ENCODE results near the gene CHMP6.

CHMP6 gene

DNA sequence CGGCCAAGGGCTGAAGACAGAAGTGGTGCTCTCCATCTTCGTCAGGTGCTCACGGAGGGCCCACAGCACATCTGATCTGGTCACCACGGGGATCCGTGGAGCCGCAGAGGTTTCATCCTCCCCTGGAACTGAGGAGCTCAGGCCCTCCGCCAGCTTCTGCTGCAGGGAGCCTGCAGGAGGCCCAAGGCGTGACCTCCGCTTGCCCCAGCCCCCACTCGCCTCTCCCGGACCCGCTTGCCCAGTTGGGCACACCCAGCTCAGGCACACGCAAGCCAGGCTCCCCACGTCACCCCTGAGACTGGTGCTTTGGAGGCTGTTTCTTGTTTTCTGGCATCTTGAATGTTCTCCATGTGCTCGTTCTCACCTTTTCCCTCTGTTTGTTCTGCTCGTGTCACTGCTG lies 39.4 kb upstream of the CHMP6 start:
- Mint-ChIP-seq H3K27ac (no peak overlapping the region), H3K4me1 (peaks cover 4% of the 10 kb centered on the region), H3K27me3 (no peaks in the 10 kb centered on the region), H3K36me3 (peaks cover 66% of the 10 kb centered on the region), H3K9me3 (no peaks in the 10 kb centered on the region), H3K4me3 (no peak overlapping the region)
- ATAC-seq = no peak

DNA sequence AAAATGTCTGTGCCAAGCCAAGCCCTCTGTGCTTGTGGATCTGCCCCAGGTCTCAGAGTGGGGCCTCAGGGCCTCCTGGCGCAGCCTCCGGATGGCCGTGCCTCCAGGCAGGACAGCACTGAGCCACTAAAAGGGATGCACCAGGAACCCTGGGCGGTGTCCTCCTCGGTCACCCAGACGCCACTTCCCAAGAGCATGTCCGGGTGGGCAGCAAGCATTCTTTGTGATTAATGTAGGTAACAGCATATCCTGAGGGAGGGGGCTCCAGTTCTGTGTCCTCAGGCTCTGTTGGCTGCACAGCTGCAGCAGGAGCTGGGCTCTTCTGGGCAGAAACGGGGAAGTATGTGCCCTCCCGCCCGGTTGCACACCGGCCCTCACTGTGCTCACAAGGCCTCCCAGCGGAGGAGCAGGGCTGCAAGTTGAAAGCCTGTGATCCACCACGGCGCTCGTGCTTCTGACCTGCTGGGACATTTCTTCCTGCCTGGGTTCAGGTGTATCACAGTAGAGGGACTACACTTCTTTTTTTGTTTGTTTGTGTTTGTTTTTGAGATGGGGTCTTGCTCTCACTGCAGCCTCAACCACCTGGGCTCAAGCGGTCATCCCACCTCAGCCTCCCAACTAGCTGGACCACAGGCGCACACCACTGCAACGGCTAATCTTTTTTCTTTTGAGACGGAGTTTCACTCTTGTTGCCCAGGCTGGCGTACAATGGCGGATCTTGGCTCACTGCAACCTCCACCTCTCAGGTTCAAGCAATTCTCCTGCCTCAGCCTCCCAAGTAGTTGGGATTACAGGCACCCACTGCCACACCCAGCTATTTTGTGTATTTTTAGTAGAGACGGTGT lies 37.9 kb upstream of the CHMP6 start:
- H3K27ac Mint-ChIP-seq = no peak overlapping the region

DNA sequence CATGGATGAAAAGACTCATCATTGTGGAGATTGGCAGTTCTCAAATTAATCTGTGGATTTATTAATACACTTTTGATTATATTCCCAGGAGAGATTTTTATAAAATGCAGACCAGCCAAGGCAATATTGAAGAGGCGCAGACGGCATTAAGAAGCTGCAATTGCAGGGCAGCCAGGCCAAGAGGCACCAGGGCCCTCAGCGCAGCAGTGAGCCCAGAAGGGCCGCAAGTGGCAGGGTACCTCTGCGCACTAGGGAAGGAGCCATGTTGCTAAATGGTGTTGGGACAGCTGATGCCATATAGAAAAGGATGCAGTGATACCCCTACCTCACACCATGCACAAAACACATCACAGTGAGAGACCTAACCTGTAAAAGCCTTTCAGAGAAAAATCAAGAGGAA lies 36.6 kb upstream of the CHMP6 start:
- H3K9me3 Mint-ChIP-seq = no peaks in the 10 kb centered on the region
- H3K4me3 Mint-ChIP-seq = no peak overlapping the region
- H3K4me1 Mint-ChIP-seq = peaks cover 4% of the 10 kb centered on the region
- no peak overlapping the region for H3K27ac Mint-ChIP-seq
- peaks cover 38% of the 10 kb centered on the region for H3K36me3 Mint-ChIP-seq
- no peaks in the 10 kb centered on the region for H3K27me3 Mint-ChIP-seq
- no peak for ATAC-seq

More for the DNA sequence above, 37.9 kb upstream of the CHMP6 start:
- peaks cover 4% of the 10 kb centered on the region for H3K4me1 Mint-ChIP-seq
- H3K27me3 Mint-ChIP-seq = no peaks in the 10 kb centered on the region
- no peak overlapping the region for H3K4me3 Mint-ChIP-seq
- ATAC-seq = no peak
- peaks cover 52% of the 10 kb centered on the region for H3K36me3 Mint-ChIP-seq
- no peaks in the 10 kb centered on the region for H3K9me3 Mint-ChIP-seq

DNA sequence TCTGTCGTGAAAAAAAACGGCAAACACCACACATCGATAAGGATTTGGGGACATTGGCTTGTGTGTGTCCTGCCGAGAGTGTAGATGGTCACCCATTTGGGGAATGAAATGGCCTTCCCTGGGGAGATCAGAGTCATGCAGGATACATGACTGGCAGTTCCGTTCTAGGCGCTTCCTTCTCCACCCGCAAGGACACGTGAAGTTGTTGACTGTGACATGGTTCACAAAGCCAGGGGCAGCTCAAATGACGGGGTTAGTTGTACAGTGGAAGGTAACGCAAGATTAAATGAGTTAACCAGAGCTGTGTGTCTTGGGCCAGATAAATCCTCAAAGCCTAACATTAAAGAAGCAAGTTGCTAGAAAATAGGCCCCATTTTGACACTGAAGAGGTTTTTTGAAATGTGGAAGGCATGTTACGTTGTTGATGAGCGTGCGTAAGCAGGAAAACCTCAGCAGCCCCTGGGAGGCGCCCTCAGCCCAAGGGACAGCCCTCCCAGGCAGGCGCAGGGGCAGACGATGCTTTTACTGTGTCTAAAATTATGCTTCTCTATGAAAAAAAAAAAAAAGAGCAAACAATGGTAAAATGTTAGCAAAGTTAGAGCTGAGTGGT lies 35.9 kb upstream of the CHMP6 start:
- H3K4me1 Mint-ChIP-seq = peaks cover 4% of the 10 kb centered on the region
- peaks cover 34% of the 10 kb centered on the region for H3K36me3 Mint-ChIP-seq
- H3K4me3 Mint-ChIP-seq = no peak overlapping the region

DNA sequence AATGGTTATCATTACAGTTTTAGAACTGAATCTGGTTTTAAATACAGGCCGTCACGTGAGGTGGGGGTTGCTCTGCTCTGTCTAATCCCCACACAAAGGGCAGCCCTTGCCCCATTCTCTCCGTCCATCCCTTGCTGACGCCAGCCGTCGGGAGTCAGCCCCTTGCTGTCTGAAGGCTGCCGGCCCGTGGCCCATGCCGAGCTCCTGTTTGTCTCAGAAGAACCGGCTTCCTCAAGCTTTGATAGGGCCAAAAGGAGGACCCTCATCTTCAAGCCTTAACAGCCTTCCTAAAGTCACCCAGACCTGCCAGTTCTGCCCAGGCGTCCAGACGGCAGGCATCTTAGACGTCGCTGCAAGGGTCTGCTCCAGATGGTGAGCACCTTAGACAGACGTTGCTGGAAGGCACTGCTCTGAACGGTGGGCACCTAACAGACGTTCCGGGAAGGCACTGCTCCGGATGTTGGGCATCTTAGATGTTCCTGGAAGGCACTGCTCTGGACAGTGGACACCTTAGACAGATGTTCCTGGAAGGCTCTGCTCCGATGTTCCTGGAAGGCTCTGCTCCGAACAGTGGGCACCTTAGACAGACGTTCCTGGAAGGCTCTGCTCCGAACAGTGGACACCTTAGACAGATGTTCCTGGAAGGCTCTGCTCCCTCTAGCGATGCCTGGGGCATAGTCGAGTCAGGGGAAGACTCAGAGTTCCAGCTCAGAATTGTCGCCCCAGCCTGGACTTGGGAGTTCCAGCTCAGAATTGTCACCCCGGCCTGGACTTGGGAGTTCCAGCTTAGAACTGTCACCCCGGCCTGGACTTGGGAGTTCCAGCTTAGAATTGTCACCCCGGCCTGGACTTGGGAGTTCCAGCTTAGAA lies 35.1 kb upstream of the CHMP6 start:
- Mint-ChIP-seq H3K36me3 (peaks cover 34% of the 10 kb centered on the region), H3K27me3 (no peaks in the 10 kb centered on the region), H3K27ac (no peak overlapping the region), H3K4me3 (no peak overlapping the region), H3K9me3 (no peaks in the 10 kb centered on the region), H3K4me1 (peaks cover 4% of the 10 kb centered on the region)
- ATAC-seq = no peak

More for the DNA sequence above, 35.9 kb upstream of the CHMP6 start:
- H3K9me3 Mint-ChIP-seq = no peaks in the 10 kb centered on the region
- no peak overlapping the region for H3K27ac Mint-ChIP-seq
- ATAC-seq = peak; percentile 38
- H3K27me3 Mint-ChIP-seq = no peaks in the 10 kb centered on the region

DNA sequence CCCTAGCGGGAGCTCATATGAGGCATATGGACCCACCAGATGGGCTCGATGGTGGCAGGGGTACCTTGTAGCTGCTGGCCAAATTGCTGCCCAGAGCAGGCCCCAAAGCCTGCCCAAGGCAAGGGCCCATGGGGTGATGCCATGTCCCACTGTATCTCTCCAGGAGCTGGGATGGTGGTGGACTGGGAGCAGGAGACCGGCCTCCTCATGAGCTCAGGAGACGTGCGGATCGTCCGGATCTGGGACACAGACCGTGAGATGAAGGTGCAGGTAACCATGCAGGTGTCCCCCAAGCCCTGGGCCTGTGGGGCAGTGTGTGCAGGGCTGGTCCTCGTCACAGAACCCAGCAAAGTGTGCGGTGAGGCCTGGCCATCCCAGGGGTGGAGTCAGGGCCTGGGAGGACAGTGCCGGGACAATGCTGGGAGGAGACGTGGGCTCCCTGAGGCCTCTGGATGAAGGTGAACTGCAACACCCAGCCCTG lies 34.1 kb upstream of the CHMP6 start:
- Mint-ChIP-seq H3K4me1 (peaks cover 4% of the 10 kb centered on the region), H3K27me3 (no peaks in the 10 kb centered on the region), H3K4me3 (no peak overlapping the region), H3K27ac (no peak overlapping the region), H3K36me3 (peaks cover 31% of the 10 kb centered on the region), H3K9me3 (no peaks in the 10 kb centered on the region)
- ATAC-seq = no peak

DNA sequence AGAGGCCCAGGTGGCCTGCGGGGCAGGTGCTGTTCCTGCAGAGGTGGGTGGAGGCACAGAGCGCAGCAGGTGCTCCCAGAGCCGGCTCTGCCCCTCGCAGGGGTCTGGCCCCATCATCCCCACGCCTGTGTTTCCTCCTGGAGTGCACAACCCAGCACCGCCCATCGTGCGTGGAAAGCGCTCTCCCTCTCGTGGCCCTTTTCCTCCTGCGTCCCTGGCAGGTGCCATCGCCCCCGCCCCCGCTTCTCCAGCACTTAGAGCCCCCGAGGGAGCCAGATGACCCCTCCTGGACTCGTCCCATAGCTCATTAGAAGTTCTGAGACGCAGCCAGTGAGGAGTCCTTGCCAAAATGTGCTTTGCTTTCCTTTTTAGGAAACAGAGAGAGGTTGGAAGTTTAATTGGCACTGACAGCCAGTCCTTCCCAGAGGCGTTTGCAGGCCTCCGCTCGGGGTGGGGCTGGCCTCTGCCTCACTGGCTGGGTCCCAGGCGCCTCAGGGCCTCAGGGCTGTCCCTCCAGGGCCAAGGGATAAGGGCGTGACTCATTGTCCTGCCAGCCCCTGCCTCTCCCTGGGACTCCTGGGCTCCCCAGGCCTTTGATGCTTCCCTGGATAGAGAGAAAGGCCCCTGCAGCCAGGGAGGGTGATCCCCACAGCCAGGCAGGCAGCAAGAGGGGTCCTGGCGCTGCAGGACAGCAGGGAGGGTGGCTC lies 32.2 kb upstream of the CHMP6 start:
- H3K36me3 Mint-ChIP-seq = peaks cover 24% of the 10 kb centered on the region
- no peak for ATAC-seq
- H3K4me3 Mint-ChIP-seq = no peak overlapping the region
- no peaks in the 10 kb centered on the region for H3K9me3 Mint-ChIP-seq
- no peaks in the 10 kb centered on the region for H3K27me3 Mint-ChIP-seq
- peaks cover 4% of the 10 kb centered on the region for H3K4me1 Mint-ChIP-seq
- H3K27ac Mint-ChIP-seq = no peak overlapping the region

DNA sequence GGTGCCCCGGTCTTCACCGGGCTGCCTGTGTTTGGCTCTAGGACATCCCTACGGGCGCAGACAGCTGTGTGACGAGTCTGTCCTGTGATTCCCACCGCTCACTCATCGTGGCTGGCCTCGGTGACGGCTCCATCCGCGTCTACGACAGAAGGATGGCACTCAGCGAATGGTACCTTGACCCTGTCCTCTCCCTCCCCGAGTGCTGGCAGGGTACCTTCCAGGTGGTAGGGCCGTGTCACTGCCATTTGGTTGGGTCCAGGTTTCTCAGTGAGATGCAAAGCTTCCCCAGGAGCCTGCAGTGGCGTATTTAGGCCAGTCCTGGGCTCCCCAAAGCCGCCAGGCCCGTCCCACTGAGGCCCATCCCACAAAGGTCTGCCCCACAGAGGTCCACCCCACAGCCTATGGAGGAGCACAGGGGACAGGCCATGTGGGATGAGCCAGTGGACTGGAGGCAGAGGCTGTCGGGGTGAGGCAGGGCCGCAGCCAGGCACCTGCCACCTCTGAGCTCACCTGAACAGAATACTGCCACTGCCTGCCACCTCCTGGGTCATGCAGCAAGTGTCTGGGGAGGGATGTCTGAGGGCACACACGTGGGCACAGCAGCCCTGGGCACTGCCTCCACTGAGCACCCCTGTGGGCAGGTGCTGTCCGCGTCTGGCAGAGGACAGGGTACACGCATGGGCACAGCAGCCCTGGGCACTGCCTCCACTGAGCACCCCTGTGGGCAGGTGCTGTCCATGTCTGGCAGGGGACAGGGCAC lies 31.4 kb upstream of the CHMP6 start:
- H3K4me1 Mint-ChIP-seq = peaks cover 2% of the 10 kb centered on the region
- H3K4me3 Mint-ChIP-seq = no peak overlapping the region
- no peaks in the 10 kb centered on the region for H3K27me3 Mint-ChIP-seq
- H3K27ac Mint-ChIP-seq = peak overlapping the region; percentile 35
- H3K9me3 Mint-ChIP-seq = no peaks in the 10 kb centered on the region
- no peak for ATAC-seq
- peaks cover 23% of the 10 kb centered on the region for H3K36me3 Mint-ChIP-seq

DNA sequence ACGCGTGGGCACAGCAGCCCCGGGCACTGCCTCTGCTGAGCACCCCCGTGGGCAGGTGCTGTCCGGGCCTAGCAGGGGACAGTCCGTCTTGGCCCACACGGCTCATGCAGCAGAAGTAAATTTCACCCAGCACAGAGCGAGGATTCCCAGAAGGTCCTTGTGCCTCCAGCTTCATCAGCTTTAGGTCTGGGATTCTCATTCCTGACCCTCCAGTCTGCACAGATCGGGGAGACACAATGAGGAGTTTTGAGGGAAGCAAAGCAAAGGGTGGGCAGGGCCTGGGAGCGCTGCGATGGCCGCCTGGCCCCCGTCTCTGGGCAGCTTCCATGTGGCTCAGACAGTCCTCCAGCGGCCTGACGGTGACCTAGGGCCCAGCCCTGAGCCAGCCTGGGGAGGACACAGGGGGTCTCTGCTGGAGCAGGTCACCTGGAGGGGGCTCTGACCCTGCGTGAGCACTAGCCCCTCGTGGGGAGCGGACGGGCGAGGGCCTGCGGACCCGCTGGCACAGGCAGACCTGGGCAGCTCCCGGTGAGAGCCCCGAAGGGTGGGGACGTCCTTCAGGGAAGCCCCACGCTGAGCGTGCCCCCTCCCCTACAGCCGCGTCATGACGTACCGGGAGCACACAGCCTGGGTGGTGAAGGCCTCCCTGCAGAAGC lies 30.7 kb upstream of the CHMP6 start:
- H3K4me1 Mint-ChIP-seq = no peaks in the 10 kb centered on the region
- no peak for ATAC-seq
- no peak overlapping the region for H3K4me3 Mint-ChIP-seq
- H3K27ac Mint-ChIP-seq = no peak overlapping the region
- H3K9me3 Mint-ChIP-seq = no peaks in the 10 kb centered on the region
- H3K27me3 Mint-ChIP-seq = no peaks in the 10 kb centered on the region
- H3K36me3 Mint-ChIP-seq = peaks cover 28% of the 10 kb centered on the region

DNA sequence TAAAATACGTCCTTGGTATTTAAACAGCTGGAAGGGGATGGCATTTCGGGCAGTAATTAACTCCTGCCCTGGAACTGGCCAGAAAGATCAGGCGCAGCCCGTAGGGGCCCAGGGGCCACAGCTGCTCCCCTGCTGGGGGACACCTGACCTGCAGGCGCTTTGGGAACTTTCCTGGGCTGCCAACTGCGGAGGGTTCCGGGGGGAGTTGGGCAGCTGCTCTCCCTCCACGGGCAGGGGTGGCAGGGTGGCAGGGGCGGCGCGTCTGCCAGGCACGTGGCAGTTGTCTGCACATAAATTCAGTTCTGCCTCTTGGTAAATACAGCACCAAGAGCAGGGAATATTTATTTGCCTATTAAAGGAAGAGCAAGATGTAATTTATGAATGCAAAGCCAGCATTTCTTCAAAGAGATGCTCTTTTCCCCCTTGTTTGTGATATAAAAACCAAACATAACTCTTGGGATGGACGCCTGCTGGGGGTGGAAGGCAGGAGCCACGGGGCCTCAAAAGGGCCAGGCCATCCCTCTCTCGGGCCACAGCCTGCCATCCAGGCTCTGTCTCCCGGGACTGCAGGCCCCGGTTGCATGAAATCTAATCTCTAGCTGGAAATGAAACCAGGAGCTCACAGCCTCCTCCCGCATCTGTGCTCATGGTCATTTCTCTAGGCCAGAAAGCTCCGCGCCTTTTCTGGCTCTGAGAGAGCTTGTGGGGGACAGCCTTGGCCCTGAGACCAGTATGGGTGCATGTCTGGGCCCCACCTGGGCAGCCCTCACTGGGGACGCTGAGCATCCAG lies 29.9 kb upstream of the CHMP6 start:
- ATAC-seq = no peak
- no peaks in the 10 kb centered on the region for H3K9me3 Mint-ChIP-seq
- H3K36me3 Mint-ChIP-seq = peaks cover 31% of the 10 kb centered on the region
- no peaks in the 10 kb centered on the region for H3K4me1 Mint-ChIP-seq
- no peak overlapping the region for H3K4me3 Mint-ChIP-seq
- H3K27me3 Mint-ChIP-seq = no peaks in the 10 kb centered on the region
- H3K27ac Mint-ChIP-seq = no peak overlapping the region

DNA sequence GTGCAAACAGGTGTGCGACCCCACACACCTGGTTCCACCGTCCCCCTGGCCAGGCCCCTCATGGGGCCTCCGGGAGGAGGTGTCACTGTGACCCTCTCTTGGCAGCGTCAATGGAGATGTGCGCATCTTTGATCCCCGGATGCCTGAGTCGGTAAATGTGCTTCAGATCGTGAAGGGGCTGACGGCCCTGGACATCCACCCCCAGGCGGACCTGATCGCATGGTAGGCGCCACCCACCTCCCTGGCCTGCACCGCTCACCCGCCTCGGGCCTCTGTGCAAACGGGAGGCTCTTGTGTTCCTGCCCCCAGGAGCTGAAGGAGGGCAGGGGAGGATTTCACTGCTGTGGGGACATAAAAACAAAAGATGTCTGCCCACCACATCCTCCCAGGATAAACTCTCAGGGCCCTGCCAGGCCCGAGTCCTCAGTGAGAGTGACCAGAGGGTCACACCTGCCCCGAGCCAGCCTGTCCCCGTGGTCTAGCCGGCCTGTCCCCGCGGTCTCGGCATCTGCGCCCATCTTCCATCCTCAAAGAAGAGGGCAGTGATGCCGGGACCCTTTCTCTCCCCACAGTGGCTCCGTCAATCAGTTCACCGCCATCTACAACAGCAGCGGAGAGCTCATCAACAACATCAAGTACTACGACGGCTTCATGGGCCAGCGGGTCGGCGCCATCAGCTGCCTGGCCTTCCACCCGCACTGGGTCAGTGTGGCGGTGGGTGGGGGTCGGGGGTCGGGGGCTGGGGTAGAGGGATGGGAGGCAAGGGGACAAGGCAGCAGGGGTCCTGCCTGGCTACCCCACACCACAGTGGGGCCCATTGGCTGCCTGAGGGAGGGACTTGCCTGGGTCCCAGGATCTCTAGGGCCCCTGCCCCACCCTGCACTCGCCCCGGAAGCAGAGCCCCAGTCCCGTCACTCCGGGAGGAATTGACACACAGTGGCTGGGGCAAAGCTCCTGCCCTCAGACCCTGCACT lies 29.0 kb upstream of the CHMP6 start:
- Mint-ChIP-seq H3K4me3 (no peak overlapping the region), H3K9me3 (no peaks in the 10 kb centered on the region), H3K27ac (no peak overlapping the region), H3K36me3 (peaks cover 33% of the 10 kb centered on the region), H3K4me1 (no peaks in the 10 kb centered on the region), H3K27me3 (no peaks in the 10 kb centered on the region)
- ATAC-seq = peak; percentile 14

DNA sequence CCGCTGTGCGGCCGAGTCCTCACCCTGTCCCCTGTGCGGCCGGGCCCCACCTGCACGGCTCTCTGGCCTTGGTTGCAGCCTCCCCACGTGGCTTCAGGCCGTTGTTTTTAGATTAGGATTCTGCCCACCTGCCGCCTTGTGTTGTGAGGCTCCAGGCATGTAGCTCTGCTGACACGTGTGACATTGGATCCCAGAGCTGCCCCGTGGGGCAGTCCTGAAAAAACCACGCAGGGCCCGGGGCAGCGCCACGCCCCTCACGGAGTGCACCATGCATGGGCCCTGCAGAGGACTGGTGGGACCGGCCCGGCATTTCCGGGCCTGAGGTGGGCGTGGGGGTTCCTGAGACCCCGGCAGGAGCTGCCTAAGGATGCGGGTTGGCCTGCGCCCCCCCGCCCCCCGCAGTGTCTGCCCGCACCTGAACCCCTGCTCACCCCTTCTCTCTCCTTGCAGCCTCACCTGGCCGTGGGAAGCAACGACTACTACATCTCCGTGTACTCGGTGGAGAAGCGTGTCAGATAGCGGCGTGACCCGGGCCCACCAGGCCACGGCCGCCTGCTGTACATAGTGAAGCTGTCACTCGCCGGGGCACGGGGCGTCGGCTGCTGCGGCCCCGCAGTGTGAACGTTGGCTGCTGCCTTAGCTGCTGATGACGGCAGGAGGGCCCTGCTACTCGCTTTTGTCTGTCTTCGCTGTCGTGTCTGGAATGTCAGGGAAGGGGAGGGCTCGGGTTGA lies 27.7 kb upstream of the CHMP6 start:
- H3K27me3 Mint-ChIP-seq = no peaks in the 10 kb centered on the region
- peaks cover 8% of the 10 kb centered on the region for H3K4me1 Mint-ChIP-seq

More for the DNA sequence above, 27.7 kb upstream of the CHMP6 start:
- no peak for ATAC-seq
- Mint-ChIP-seq H3K36me3 (peaks cover 33% of the 10 kb centered on the region), H3K9me3 (no peaks in the 10 kb centered on the region), H3K4me3 (no peak overlapping the region), H3K27ac (no peak overlapping the region)

All from stimulated activated memory B cell treated with anti-CD40 and anti-IgM and Interleukin-4, amounts not matched to agents 10 μg/mL and 1 μg/mL and 100 μg/mL, for 72 hours (primary cell).